ENCODE data around the gene PDE3A. TPM values are rescaled to one million over a fixed set of nuclear protein-coding genes. Genes with fewer than 3 reads are reported as not detected.

The PDE3A gene
- total RNA-seq, 1 donor from 2014 or later, result 12.0 TPM

DNA sequence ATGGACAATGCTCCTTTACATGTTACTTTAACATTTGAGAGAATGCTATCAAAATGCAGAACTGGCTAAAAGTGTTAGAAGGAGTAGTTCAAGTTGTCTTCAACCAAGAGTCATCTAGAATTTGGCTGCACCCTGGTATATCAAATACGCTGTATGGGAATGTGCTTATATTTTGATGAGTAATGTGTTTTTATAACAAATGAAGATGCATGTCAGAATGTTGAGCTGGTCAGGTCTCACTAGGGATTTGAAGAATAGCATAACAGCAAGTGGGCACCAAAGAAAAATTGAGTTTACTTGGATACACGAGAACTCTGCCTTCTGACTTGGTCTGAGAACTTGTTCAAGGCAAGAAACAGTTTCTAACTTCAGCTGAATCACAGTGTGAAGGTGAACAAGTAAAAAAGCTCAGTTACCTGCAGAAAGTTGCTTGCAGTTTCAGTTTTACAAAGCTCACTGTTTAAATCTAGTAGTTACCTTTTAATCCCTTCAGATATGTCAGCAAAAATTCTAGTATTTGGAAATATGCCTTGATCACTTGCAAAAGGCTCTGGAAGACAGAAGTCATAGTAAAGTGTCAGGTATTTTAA, 82.3 kb downstream of the PDE3A start:
- DNase-seq (ENCODE audit: low spot score in 2 of 2, unreplicated experiment in 2 of 2), result no peak
- no peaks in the 10 kb centered on the region for H3K36me3 Mint-ChIP-seq
- no peaks in the 10 kb centered on the region for H3K27me3 Mint-ChIP-seq (ENCODE audit: low read depth)
- H3K4me3 Mint-ChIP-seq, result no peak overlapping the region
- TF ChIP-seq, protein P1, sequence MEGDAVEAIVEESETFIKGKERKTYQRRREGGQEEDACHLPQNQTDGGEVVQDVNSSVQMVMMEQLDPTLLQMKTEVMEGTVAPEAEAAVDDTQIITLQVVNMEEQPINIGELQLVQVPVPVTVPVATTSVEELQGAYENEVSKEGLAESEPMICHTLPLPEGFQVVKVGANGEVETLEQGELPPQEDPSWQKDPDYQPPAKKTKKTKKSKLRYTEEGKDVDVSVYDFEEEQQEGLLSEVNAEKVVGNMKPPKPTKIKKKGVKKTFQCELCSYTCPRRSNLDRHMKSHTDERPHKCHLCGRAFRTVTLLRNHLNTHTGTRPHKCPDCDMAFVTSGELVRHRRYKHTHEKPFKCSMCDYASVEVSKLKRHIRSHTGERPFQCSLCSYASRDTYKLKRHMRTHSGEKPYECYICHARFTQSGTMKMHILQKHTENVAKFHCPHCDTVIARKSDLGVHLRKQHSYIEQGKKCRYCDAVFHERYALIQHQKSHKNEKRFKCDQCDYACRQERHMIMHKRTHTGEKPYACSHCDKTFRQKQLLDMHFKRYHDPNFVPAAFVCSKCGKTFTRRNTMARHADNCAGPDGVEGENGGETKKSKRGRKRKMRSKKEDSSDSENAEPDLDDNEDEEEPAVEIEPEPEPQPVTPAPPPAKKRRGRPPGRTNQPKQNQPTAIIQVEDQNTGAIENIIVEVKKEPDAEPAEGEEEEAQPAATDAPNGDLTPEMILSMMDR (IDR thresholded peaks at IDR 0.05; ENCODE audit: unreplicated experiment), result no peak
- no peaks in the 10 kb centered on the region for H3K9me3 Mint-ChIP-seq
- no peak overlapping the region for H3K27ac Mint-ChIP-seq
- peaks cover 21% of the 10 kb centered on the region for H3K4me1 Mint-ChIP-seq

DNA sequence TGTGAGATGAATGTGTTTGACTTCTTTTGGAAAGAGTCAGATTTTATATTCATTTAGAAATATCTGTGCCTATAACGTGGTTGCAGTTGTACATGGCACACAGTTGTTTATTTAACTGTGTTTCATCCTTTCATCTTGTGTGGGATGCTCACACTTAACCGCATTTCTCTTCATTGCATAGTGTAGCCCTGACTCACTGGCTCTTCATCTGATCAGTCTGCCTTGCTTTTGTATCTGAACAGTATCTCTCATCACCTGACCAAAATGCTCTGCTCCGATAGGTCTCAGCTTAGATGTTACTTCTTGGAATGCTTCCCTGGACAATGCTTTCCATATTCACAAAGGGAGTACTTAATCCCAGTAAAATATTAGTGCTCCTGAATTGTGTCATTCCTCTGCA, 83.4 kb downstream of the PDE3A start:
- Mint-ChIP-seq H3K27ac (no peak overlapping the region), H3K4me3 (no peak overlapping the region), H3K36me3 (no peaks in the 10 kb centered on the region), H3K4me1 (peaks cover 18% of the 10 kb centered on the region), H3K27me3 (ENCODE audit: low read depth) (no peaks in the 10 kb centered on the region), H3K9me3 (no peaks in the 10 kb centered on the region)
- TF ChIP-seq, protein P1 (IDR thresholded peaks at IDR 0.05; ENCODE audit: unreplicated experiment), result no peak
- DNase-seq (ENCODE audit: low spot score in 2 of 2, unreplicated experiment in 2 of 2), result no peak

DNA sequence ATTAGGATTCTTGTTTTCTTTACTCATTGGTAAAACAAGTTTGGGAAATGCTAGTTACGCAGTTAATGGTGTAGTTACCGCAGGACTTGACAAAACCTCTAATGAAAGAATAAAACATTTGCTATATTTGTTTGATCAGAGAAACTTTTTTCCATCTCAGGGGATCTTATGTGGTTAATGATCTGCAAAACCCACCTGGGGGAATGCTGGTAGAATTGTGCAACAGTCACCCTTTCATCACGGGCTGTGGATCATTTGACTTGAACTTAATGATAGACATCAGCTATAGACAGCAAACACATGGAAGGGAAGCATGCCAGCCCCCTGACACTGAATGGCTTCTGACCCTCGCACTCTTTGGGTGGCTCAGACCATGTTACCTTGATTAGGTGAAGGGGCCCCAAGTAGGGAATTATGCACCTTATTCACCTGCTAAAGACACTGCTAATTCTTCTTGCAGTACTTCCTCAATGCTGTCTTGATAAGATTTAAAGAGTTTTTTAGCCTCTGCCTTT, 84.2 kb downstream of the PDE3A start:
- Mint-ChIP-seq H3K27me3 (ENCODE audit: low read depth) (no peaks in the 10 kb centered on the region), H3K4me3 (no peak overlapping the region), H3K4me1 (peaks cover 16% of the 10 kb centered on the region), H3K36me3 (no peaks in the 10 kb centered on the region), H3K27ac (no peak overlapping the region), H3K9me3 (no peaks in the 10 kb centered on the region)
- no peak for DNase-seq (ENCODE audit: low spot score in 2 of 2, unreplicated experiment in 2 of 2)
- TF ChIP-seq, protein P1 (IDR thresholded peaks at IDR 0.05; ENCODE audit: unreplicated experiment), result no peak

DNA sequence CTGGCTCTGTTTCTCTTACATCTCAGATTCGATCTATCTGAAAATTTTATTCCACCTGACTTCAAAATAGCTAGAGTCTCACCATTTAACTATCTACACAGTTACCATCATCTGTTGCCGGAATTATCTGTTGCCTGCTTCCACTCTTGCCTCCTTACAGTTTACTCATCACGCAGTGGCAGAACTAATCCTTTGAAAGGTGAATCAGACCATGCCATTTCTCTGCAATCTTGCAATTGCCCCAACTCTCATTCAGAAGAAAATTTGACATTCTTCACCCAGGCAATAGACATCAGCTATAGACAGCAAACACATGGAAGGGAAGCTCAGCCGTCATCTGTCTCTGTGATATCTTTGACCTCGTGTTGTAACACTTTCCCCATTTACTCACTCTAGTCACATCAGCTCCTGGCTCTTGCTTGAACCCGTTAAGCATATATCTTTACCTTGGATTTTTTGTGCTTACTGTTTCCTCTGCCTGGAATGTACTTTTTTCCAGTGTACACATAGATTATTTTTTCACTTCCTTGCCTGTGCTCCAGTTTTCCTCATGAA, 85.5 kb downstream of the PDE3A start:
- Mint-ChIP-seq H3K4me1 (peaks cover 14% of the 10 kb centered on the region), H3K27ac (no peak overlapping the region), H3K9me3 (no peaks in the 10 kb centered on the region), H3K27me3 (ENCODE audit: low read depth) (no peaks in the 10 kb centered on the region), H3K36me3 (no peaks in the 10 kb centered on the region), H3K4me3 (no peak overlapping the region)
- DNase-seq (ENCODE audit: low spot score in 2 of 2, unreplicated experiment in 2 of 2), result no peak
- TF ChIP-seq, protein P1 (IDR thresholded peaks at IDR 0.05; ENCODE audit: unreplicated experiment), result no peak

DNA sequence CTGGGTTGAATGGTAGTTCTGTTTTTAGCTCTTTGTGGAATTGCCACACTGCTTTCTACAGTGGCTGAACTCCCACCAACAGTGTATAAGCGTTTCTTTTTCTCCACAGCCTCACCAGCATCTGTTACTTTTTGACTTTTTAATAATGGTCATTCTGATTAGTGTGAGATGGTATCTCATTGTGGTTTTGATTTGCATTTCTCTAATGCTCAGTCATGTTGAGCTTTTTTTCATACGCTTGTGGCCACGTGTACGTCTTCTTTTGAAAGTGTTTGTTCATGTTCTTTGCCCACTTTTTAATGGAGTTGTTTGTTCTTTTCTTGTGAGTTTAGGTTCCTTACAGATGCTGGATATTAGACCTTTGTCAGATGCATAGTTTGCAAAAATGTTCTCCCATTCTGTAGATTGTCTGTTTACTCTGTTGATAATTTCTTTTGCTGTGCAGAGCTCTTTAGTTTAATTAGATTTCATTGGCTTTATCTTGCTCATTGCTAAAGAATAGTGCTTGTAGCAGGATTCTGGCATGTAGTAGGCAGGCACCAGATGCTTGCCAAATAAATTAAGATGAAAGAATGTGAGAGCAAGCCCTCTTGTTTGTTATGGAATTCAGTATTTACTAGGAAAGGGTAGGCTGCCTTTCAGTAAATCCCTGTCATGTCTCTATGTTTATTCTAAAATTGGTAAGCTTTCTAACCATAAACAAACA, 86.8 kb downstream of the PDE3A start:
- no peak overlapping the region for H3K4me3 Mint-ChIP-seq
- no peaks in the 10 kb centered on the region for H3K9me3 Mint-ChIP-seq
- no peaks in the 10 kb centered on the region for H3K27me3 Mint-ChIP-seq (ENCODE audit: low read depth)
- no peak for DNase-seq (ENCODE audit: low spot score in 2 of 2, unreplicated experiment in 2 of 2)
- H3K4me1 Mint-ChIP-seq, result peaks cover 10% of the 10 kb centered on the region
- H3K36me3 Mint-ChIP-seq, result no peaks in the 10 kb centered on the region
- no peak overlapping the region for H3K27ac Mint-ChIP-seq
- TF ChIP-seq, protein P1 (IDR thresholded peaks at IDR 0.05; ENCODE audit: unreplicated experiment), result no peak

Measured in mesothelial cell of epicardium (in vitro differentiated cells).